ENCODE data around the gene CFAP92.

The CFAP92 gene

DNA sequence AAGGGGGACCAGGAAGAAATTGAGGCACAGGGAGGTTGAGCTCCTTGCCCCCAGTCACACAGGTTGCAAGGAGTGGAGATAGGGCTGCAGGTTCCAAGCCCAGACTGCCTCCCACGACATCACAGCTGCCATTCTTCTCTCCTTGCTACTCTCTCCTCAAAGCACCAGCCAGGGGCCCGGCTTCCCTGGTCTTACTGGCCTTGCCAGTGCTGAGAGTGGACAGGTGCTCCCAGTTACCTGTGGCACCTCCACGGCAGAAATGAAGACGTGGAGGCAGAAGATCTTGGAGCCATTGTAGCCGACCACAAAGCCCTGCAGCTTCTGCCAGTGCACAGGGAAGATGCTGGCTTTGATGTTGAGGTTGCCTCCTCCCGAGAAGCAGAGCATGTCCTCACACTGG lies 132.4 kb downstream of the CFAP92 start:
- no peak for FAIRE-seq

Data from G401.6 (cell line).